Colonic mucosa (tissue), 4 donors: Measurements from ENCODE around the gene ZNHIT1. TPM values are rescaled to one million over a fixed set of nuclear protein-coding genes. Genes with fewer than 3 reads are reported as not detected.

Experiments used
- DNase-seq: peaks from one replicate; pipeline ENCODE4 v3.0.0-alpha.2; 2020
- H3K27ac ChIP-seq: fragments of 200-600 bp; one replicate; pipeline ENCODE4 v1.8.0; 2021
- H3K27me3 ChIP-seq: fragments of 200-600 bp; one replicate; pipeline ENCODE4 v1.8.0; 2021
- H3K36me3 ChIP-seq: fragments of 200-600 bp; one replicate; pipeline ENCODE4 v1.8.0; 2021
- H3K4me1 ChIP-seq: fragments of 200-600 bp; one replicate; pipeline ENCODE4 v1.8.0; 2021; ENCODE audit warnings: mild to moderate bottlenecking
- H3K4me3 ChIP-seq: fragments of 200-600 bp; one replicate; pipeline ENCODE4 v1.8.0; 2021
- H3K9ac ChIP-seq, 2 donors: one replicate each; pipeline ENCODE4 v1.7.0; 2013; ENCODE audit warnings: control low read depth in 2 of 2, low read depth in 2 of 2, low read length in 2 of 2
- H3K9me3 ChIP-seq: fragments of 200-600 bp; one replicate; pipeline ENCODE4 v1.8.0; 2021
- intact Hi-C: fragments of 100-400 bp; cut with DNase I; formaldehyde crosslinking; loops from one replicate; pipeline ENCODE4 v1.14.1; 2022
- total RNA-seq, 2 donors: library from RNA; stranded (reverse); fragmentation: NEBNext Ultra II Directional in 1 of 2; extraction: Animal tissue kit (Norgen Biotek cat#: 25700) in 1 of 2; gene quantifications; one replicate each; pipeline ENCODE4 v1.2.1, GENCODE V29; 2021
- TF ChIP-seq, protein P1 (sequence below): fragments of 200-600 bp; IDR thresholded peaks from one replicate; pipeline ENCODE4 v1.8.0; 2022; ENCODE audit warnings: antibody characterized with exemption, mild to moderate bottlenecking
- donor health status: healthy.
- donor health status: DM: no; HTN: no; CAD: no.
- donor health status: DM: no; HTN: no; CAD: no.

ZNHIT1 gene
- total RNA-seq, 2 donors from 2014 or later: 85.7 to 98.1 TPM

- Histone ChIP-seq H3K4me3 (no peak within 1 kb of the TSS), H3K27ac (no peak within 1 kb of the TSS), H3K36me3 (no peaks in the 10 kb centered on the region), H3K27me3 (peaks cover 41% of the 10 kb centered on the region), H3K9ac (no peak within 1 kb of the TSS), H3K9me3 (no peaks in the 10 kb centered on the region), H3K4me1 (peaks cover 4% of the 10 kb centered on the region)
- no peak for DNase-seq
- TF ChIP-seq, protein P1, sequence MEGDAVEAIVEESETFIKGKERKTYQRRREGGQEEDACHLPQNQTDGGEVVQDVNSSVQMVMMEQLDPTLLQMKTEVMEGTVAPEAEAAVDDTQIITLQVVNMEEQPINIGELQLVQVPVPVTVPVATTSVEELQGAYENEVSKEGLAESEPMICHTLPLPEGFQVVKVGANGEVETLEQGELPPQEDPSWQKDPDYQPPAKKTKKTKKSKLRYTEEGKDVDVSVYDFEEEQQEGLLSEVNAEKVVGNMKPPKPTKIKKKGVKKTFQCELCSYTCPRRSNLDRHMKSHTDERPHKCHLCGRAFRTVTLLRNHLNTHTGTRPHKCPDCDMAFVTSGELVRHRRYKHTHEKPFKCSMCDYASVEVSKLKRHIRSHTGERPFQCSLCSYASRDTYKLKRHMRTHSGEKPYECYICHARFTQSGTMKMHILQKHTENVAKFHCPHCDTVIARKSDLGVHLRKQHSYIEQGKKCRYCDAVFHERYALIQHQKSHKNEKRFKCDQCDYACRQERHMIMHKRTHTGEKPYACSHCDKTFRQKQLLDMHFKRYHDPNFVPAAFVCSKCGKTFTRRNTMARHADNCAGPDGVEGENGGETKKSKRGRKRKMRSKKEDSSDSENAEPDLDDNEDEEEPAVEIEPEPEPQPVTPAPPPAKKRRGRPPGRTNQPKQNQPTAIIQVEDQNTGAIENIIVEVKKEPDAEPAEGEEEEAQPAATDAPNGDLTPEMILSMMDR: no peak
- intact Hi-C loops: no loop called here
Observed at GRCh38 chr7:101180130-101180755, 37.7 kb upstream of the ZNHIT1 start, which contains the start of gene NAT16. TSS of gene NAT16 (minus strand) at chr7:101180293. CDS start at chr7:101174807, 5,486 bp downstream.

- TF ChIP-seq, protein P1: no peak
- Histone ChIP-seq H3K4me1 (peaks cover 5% of the 10 kb centered on the region), H3K27ac (no peak overlapping the region), H3K27me3 (peaks cover 10% of the 10 kb centered on the region), H3K36me3 (no peaks in the 10 kb centered on the region), H3K9me3 (no peaks in the 10 kb centered on the region), H3K4me3 (no peak overlapping the region), H3K9ac (no peak overlapping the region)
- intact Hi-C loops: no loop called here
- no peak for DNase-seq
Observed at GRCh38 chr7:101185258-101185839, 32.6 kb upstream of the ZNHIT1 start.

DNA sequence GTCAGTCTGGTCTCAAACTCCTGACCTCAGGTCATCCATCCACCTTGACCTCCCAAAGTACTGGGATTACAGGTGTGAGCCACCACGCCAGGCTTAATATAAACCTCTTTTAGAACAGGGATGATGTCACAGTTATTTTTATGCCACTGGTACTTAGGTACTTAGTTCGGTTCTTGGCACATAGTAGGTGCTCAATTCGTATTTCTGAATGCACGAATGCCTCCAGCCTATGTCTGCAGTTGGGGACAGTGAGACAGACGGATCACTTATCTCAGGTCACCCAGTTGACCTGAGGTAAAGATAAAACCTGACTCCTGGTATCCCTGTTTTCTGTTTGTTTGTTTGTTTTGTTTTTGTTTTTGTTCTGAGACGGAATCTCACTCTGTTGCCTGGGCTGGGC, 31.8 kb upstream of the ZNHIT1 start:
- no peaks in the 10 kb centered on the region for H3K9me3 ChIP-seq
- no peaks in the 10 kb centered on the region for H3K36me3 ChIP-seq
- no peak overlapping the region for H3K4me3 ChIP-seq
- H3K4me1 ChIP-seq: peaks cover 5% of the 10 kb centered on the region
- H3K9ac ChIP-seq: no peak overlapping the region
- intact Hi-C loops: no loop called here
- H3K27me3 ChIP-seq: peaks cover 2% of the 10 kb centered on the region
- TF ChIP-seq, protein P1: no peak
- H3K27ac ChIP-seq: no peak overlapping the region
- no peak for DNase-seq

- intact Hi-C loops: no loop called here
- H3K9me3 ChIP-seq: no peaks in the 10 kb centered on the region
- H3K4me1 ChIP-seq: peaks cover 5% of the 10 kb centered on the region
- TF ChIP-seq, protein P1: no peak
- H3K27me3 ChIP-seq: no peaks in the 10 kb centered on the region
- DNase-seq: no peak
- no peak overlapping the region for H3K27ac ChIP-seq
- no peak overlapping the region for H3K4me3 ChIP-seq
- H3K36me3 ChIP-seq: no peaks in the 10 kb centered on the region
- no peak overlapping the region for H3K9ac ChIP-seq
Observed at GRCh38 chr7:101186844-101187428, 31.0 kb upstream of the ZNHIT1 start.

GRCh38 chr7:101189109-101189508, 28.9 kb upstream of the ZNHIT1 start:
- TF ChIP-seq, protein P1: no peak
- intact Hi-C loops: no loop called here
- H3K9me3 ChIP-seq: no peaks in the 10 kb centered on the region
- peaks cover 5% of the 10 kb centered on the region for H3K4me1 ChIP-seq
- H3K9ac ChIP-seq: no peak overlapping the region
- no peak overlapping the region for H3K4me3 ChIP-seq
- no peak overlapping the region for H3K27ac ChIP-seq
- H3K36me3 ChIP-seq: no peaks in the 10 kb centered on the region
- no peaks in the 10 kb centered on the region for H3K27me3 ChIP-seq
- no peak for DNase-seq
